Stimulated activated CD4-positive, alpha-beta T cell treated with anti-CD3 and anti-CD28 coated beads, Interleukin-1b, Interleukin-23, amount 100 ng/mL, for 24 hours (primary cell): ENCODE data around the gene RAP1GAP.
A peak's percentile ranks its signal among the peaks of the same experiment; 100 is the strongest.

Experiments used
- DNase-seq, 4 experiments: peaks; one replicate each; pipeline ENCODE4 v3.0.0-alpha.2; 2020; ENCODE audit warnings: low read depth in 4 of 4, low spot score in 1 of 4

The RAP1GAP gene

DNA sequence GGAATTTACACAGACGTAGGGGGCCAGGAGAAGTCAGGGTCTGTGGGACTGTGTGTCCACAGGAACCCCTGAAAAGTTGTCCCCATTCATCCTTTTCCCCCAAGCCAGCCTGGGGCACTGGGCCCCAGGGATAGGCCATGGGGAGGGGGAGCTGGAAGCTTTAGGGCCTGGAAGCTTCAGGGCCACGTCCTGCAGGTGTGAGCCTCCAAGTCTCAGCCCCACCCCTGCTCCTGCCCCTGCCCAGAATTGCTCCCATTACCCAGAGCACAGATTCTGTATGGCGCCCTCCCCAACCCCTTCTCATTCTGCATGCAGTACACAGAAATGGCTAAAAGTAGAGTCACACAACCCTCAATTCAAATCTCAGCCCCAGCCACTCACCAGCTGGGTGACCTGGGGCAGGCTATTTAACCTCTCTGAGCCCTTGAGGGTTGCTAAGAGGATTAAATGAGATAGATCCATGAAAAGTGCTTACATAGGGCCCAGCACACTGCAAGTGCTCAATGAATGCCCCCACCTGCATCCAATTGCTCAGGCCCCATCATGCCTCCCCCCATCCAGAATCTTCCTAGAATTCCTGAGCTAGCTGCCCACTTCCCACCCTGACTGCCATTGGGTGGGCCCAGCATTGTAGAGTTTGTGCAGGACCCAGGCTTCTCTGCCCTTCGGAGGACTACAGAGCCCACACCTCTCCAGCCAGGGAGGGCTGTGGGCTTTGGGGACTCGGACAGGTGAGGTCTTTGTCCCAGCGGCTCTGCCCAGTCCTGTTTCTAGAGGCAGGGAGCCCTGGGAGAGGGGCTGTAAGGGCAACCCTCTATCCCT is 6.5 kb downstream of the RAP1GAP start:
- DNase-seq, result no peak

DNA sequence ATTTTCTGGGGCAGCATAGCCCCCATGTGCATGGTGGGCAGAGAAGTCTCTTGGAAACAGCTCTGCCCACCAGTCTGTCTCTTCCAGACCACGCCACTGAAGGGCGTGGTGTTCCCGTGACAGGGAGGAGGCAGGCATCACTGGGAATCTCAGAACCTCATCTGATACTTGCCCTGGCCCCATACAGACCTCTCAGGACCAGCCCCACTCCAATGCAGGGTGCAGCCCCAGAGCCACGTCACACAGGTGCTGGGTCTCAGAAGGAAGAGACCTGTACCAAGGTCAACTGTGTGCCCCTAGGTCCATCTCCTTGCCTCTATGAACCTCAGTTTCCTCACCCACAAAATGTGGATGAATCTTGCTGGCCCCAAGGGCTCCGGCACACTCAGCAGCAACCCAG is 7.3 kb downstream of the RAP1GAP start:
- DNase-seq, result no peak

DNA sequence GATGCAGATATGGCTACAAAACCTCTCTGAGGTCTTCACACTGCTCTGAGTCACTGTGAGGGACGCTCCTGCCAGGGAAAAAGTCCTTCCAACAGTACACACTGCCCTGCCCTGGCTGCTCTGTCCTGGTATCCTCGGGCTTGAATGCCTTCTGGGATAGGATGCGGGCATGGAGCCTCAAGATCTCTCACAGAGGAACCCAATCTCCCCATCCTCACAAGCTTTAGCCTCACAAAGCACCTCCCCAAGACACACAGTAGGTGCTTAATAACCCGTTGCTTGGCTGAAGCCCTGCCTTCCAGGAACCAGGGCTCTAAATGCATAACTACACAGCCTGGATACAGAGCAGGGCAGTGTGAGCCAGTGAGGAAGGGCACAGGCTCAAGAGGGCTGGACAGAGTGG is 9.2 kb downstream of the RAP1GAP start:
- DNase-seq, result no peak

DNA sequence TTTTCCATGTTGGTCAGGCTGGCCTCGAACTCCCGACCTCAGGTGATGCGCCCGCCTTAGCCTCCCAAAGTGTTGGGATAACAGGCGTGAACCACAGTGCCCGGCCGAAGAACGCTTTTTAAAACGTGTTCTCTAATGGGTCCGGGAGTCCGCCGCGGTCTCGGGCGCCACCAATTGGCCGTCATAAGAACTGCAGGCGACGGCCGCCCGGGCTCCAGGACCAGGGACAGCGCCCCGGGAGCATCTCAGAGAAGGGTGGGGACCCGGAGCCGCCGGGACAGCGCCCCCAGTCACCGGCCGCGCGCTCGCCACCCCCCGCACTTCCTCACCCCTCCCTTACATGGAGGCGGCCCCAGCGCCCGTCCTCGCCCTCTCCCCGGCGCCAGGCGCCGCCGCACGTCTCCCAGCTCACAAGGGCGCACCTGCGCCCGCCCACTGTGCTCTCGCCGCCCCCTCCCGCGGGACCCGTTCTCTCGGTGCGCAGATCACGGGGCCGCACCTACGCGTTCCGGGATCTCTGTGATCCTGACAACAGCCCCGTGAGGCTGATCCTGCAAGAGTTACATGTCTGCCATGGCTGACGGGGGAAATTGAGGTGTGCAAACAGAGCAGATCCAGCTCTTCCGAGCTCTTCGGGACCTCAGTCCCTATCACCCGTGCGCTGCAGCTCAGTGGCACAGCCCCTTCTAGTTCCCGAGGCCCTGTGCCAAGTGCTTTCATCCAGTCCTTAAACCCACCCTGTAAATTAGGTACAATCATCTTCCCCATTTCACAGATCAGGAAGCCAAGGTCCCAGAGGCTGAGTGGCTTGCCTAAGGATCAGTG is 9.8 kb downstream of the RAP1GAP start:
- peak; percentile 51 to 70 (median 61) for DNase-seq

DNA sequence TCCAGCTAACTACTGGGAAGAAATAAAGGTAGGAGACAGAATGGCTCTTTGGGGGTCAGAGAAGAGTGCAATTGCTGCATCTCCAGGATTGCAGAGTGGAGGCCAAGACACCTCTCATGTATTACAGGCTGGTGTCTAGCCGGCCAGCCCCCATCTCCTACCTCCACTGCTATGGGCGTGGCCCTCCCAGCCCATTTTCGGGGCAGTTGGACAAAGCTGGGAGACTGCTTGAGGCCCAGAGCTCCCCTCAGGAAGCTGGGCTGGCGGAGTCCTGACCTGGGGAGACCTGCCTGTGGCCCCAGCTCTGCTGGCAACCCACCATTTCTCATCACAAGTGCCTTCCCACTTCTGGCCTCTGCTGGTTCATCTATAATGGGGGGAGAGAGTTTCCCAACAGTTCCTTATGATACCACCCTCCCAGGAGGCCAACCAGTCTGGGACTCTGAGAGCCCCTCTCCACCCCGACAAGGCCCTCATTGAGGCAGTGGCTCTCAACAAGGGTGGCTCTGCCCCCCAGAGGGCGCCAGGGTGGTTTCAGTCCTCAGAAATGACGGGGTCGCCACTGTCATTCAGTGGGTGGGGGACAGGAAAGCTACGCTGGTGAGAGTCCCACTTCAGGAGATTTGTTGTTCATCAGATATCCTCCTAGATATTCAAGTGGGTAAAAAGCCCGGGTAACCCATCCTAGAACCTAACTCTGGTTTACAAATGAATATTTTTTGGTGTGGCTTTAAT is 11.5 kb downstream of the RAP1GAP start:
- no peak for DNase-seq

DNA sequence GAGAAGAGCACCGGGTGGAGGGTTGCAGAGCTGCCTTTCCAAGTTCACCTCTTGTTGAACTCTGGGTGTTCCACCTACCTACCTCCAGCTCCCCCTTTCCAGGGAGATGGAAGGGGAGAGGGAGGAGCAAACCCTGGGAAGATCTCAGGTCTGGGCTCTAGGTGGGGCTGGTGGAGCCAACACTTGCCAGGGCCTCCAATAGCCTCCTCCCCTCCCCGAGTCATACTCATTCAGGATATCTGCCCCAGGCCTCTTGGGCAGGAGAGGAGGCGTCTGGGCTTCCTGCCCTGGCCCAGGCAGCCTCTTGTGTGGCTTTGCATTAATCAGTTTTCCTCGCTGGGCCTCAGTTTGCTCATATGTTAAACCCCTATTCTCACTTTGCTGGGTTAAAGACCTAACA is 13.4 kb downstream of the RAP1GAP start:
- DNase-seq, result no peak

DNA sequence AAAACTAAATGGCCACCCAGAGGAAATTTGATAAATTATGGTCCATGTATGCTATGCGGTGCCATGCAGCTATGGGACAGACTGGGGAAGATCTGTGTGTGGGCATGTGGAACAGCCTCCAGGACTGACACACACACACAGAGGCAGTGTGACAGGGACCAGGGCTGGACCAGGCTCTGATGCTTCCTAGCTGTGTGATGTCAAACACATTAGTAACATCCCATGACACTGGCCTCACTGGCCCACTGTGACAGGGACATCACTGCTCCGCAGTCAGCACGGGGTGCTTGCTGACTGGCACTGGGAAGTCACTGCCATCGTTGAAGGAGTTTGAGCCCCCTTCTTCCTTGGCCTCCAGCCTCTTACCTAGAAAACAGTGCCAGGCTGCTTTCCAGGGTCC is 13.9 kb downstream of the RAP1GAP start:
- DNase-seq, result no peak

DNA sequence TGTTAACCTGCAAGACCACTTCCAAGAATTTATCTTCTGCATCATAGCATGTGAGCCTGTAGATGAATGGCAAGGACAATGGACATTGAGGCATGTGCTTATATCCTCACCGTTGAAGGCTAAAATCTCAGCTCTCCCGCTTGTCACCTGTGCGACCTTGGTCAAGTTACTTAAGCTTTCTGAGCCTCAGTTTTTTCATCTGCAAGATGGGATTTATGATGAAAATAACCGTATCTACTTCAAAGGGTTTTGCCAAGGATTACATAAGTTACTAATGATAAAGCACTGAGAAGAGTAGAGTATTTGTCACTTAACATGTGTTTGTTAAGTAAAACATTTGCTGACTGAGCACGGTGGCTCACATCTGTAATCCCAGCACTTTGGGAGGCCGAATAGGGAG is 14.9 kb downstream of the RAP1GAP start:
- DNase-seq, result no peak

DNA sequence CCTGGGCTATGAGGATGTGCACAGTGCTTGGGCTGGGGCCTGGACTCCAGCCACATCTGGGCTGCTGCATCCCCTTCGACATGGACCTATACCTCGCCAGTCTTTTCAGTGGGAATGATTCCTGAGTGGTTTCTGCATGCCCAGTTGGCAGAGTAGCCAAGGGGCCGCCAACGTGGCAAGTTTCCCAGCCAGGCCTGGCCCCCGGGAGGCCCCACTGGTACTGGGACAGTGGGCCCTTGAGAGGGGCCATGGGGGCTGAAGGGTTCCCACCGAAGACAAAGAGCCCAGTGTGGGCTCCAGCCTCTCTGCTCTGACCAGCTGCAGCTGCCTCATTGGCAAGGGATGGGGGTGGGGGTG is 15.4 kb downstream of the RAP1GAP start:
- DNase-seq, result no peak

DNA sequence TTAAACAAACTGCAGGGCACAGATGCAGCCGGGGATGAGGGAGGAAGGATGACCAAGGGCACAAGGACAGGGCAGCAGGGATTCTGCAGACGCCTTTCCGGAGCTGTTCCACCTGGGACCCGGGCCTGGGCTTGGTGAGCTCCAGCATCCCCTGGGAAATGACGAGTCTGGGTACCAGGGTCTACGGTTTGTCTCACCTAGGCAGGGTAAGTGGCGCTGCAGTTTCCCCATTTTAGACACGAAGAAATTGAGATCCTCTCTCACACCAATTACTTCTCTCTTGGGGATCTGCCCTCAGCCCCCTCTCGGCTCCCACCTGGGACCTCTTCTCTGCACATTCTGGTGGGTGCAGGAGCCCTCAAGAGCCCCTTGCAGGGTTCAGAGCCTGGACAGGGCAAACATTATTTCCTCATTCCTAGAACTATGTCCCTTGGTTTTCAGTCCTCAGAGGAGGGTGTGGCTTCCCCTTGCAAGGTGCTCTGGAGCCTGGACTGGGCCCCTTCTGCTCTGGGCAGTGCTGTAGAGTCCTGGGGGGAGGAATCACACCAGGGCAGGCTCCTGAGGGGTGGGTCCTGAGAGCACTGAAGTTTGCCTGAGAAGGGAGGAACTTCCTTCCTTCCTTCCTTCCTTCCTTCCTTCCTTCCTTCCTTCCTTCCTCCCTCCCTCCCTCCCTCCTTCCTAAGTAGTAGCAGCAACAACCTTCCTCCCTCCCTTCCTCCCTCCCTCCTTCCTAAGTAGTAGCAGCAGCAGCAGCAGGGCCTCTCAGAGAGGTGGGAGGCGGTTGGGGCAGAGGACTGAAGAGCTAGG is 16.0 kb downstream of the RAP1GAP start:
- DNase-seq, result no peak

DNA sequence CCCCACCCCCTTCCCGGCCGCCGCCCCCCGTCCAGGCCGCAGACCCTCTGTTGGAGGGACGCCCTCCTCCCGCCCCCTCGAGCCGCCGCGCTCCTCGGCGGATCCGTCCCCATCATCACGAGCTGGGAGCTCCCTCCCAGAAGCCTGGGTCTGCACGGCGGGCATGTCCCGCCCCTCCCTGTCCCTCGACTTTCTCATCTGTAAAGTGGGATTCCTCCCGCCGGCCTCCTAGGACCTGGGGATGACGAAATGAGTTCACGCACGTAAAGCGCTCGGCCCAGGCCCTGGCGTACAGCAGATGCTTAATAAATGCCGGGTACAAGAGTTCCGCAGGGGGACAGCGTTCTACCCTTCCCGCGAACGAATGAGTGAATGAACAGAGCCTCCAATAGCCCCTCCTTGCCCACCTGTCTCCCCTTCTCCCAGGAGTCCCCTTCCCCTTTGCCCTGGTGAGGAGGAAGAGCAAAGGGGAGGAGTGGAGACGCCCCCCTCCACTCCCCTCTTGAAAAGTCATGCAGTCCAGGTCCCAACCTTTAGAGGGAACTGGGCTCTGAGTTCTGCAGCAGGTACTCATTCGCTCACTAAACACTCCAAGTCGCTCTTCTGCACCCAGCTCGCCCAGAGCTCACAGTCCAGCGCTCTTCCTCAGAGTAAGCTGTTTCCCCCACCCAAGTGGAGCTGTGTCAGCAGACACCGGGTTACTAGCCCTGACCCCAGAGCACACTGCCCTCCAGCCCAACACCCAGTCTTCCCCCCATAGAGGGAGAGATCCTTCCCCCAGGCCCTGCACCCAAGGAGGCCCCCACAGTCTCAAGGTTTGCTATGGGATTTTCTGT is 16.8 kb downstream of the RAP1GAP start:
- DNase-seq, result no peak

DNA sequence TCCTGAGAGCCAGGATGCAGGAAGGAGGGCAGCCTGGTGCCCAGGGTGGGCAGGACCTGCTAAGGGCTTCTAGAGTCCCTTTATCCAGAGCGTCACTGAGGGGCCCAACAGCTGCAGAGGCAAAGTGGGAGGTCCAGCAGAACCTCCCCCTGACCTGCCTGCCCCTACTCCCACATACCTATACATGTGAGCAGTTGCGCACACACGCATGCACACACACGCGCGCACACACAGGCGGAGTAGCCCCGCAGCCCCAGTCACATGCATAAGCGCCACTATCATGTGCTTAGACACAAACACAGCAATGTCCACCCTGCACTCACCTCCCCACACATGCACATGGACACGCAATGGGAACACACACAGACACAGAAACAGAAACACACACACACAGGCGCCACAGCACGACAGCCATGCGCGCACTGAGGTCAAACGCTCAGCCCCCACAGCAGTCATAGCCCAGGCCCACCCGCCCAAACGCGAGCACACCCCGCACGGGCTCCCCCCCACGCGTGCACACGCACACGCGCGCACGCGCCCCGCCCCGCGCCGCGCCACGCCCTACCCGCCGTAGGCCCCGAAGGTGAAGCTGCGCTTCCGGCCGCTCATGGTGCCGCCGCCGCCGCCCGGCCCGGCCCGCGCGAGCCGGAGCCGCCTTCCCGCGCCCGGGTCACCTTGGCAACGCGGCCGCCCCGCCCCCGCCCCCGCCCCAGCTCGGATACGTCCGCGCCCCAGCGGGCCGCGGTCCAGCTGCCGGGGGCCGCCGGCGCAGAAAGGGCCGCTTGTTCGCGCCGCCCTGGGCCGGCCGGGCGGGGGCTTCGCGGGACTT is 17.7 kb downstream of the RAP1GAP start:
- peak in 1 of 4 experiments; percentile 45 for DNase-seq

DNA sequence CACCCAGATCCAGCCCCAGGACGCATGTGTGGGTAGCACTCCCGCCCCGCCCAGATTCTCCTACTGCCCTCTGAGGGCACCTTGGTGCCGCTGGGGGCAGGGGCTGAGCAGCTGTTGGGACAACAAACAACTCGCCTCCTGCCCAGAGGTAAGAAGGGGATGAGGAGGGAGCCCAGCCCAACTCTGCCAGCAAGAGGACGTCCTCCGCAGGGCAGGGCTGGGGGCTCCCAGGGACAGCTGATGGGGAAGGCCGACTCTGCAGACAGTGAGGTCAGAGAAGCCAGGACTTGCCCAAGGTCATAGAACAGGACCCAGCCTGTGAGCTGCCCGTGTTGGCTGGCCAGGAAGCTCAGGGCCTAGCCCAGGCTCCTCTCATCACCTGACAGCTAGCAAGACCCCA is 18.8 kb downstream of the RAP1GAP start:
- DNase-seq, result no peak

DNA sequence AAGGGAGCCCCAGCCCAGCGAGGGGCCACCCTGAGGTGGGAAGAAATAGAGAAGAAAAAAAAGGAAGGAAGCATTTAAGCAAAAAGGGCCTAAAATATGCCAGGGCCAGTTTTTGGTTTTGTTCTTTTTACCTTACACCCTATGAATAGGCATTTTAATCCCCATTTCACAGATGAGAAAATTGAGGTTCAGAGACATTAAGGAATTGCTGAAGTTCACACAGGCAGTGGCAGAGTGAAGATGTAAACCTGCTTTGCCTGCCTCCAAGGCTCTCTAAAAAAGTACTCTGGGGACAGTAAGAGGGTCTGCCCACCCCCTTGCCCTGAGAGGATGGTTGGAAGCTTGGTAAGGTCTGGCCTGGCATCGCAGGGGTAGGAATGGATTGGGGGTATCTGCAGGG is 19.8 kb downstream of the RAP1GAP start:
- no peak for DNase-seq

DNA sequence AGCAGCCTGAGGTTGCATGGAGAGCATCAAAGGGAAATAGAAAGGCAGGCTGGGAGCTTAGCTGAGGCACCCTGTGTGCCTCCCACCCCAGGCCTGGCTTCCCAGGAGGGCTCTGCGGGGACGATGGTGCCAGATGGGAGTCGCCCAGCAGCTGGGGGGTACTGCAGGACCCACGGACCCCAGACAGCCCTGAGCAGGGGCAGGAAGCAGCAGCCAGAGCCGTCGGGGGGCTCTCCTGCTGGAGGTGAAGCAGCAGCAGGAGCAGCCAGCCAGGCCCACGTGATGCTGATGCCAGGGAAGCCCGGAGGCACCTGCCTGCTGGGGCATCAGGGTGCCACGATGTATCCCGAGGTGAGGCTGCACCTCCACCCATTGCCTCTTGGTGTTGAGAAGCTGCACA is 20.4 kb downstream of the RAP1GAP start:
- no peak for DNase-seq

DNA sequence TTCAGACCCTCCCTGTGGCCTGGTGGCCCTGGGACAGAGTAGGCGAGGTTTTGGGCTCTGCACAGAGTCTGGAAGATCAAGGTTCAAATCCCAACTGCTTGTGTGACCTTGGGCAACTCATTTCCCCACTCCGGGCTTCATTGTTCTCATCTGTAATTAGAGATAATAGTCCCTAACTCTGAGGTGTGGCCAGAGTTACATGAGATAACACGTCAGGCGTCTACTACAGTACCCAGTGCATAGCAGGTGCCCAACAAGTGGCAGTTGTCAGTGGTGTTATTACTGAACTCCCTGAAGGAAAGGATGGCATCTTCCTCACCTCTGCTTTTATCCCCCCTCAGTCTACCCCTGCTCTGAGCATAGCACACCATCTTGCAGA is 20.8 kb downstream of the RAP1GAP start:
- no peak for DNase-seq

DNA sequence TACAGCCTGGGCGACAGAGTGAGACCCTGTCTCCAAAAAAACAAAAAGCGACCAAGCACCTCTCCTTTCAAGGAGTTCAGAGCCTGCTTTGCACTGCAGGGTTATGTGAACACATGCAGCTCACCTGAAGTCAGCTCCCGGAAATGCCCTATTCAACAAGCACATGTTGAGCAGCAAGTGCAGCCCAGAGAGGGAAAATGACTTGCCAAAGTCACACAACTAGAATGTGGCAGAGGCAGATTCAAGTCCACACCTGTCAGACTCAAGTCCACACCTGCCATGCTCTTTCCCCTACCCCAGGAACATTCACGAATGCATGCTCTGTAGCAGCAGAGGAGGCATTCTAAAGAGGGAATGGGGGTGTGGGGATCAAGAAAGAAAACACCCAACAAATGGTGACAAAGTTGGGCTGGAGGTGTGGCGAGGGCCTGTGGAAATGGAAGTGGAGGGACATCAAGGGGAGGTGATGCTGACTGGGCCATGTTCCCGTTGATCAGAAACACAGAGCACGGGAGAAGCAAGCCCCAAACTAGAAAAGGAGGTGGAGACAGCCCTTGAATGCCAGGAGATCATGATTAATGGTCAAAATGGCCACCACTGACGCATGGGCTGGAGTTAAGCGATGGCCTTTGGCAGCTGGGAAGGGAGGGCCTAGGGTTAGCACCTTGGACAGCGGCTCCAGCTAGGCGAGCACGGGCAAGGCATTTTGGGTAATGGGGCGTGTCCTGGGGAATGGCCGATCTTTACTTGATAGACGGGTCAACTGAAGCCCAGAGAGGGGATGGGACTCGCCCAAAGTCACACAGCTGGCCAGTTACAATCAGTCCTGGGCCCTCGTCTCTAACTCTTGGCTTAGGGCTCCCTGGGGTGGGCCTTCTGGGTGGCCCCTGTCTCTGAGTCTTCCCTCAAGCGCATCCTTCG is 21.5 kb downstream of the RAP1GAP start:
- peak in 1 of 4 experiments; percentile 28 for DNase-seq

DNA sequence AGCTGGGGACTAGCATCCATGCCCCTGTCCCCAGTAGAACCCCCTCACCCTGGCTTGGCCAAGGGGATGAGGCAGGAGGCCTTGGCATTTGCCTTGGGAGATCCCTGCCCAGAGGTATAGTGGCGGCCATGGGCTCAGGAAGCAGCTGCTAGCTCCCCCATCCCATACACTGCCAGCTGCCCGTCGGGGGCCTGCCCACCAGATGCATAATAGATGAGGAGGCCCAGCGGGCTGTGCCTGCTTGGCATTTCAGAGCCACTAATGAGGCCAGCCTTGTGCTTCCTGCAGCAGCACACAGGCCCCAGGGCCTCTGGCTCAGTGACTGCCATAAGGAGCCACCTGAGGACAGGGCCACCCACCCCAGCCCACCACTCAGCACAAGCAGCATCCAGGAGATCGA is 23.6 kb downstream of the RAP1GAP start:
- no peak for DNase-seq
